ENCODE results near the gene MAP3K5.
"Not testable (repeated sequence)": the region's sequence is repeated elsewhere in the genome, so short reads cannot be mapped to it uniquely, and the experiment has no call there.

The MAP3K5 gene

DNA sequence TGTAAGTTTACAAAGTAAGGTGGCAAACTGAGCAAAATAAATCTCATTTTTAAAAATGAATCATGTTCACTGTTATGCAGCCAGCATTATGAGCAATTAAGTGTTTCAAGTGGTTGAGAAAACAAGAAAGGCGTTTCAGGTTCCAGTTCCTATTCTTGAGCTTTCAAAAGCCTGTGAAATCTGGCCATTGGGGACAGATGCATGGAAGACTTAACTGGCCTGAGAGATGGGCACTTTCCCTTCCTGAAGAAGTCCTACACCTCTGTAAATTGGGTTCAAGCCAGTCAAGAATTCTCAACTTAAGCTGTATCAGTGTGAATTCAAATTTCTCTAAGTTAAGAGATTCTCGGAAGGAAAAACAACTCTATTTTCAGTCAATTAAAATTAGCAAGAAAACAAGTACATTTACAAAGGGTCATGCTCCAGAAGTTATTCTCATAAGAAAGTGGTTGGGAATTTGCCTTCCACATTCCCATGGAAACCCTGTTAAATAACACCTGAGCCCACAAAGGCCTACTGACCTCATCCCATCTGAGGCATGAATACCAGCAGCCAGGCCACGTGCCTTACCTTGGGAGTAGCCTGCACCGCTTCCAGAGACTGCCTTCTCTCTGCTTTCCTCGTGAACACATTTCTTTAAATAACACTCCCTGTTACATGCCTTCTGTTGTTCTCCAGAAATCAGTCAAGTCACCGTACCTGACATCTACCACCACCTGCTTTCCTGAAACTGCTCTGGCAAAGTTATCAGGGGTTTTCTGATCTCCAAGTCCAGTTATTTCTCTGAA lies 19.4 kb downstream of the MAP3K5 start:
- DNase-seq: no peak

DNA sequence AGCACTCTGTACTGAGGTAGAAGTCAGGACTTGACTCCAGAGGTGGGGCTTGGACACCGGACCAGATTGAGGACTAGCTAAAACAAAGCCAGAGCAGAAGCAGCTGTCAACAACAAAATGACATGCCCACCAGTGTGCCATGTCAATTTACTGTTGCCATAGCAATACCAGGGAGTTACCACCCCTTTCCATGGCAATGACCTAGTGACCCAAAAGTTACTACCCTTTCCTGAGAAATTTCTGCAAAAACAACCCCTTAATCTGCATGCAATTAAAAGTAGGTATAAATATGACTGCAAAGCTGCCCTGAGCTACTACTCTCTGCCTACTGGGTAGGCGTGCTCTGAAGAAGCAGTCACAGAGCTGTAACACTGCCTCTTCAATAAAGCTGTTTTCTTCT lies 21.0 kb downstream of the MAP3K5 start:
- DNase-seq: no peak

DNA sequence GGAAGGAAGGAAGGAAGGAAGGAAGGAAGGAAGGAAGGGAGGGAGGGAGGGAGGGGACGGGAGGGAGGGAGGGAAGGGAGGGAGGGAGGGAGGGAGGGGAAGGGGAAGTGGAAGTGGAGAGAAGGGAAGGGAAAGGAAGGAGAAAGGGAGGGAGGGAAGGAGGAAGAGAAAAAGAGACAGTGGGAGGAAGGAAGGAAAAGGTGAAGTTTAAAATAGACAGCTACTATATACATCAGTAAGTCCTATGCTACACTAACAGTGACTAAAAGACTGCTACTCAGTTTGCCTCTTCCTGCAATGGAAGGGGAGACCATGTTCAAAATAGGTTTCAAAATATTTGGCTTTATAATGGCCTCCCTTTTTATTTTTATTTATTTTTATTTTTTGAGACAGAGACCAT lies 22.5 kb downstream of the MAP3K5 start:
- DNase-seq: no peak

DNA sequence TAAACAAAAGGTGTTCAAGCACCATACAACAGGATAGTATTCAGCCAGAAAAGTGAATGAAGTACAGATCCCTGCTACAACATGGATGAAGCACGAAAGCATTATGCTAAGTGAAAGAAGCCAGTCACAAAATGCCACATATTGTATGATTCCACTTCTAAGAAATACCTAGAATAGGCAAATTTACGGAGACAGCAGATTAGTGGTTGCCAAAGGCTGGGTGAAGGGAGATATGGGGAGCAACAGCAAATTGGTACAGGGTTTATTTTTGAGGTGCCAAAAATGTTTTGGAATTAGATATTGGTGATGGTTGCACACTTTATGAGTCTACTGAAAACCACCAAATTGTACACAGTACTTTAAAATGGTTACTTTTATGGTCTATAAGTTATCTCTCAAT lies 23.2 kb downstream of the MAP3K5 start:
- no peak for DNase-seq

DNA sequence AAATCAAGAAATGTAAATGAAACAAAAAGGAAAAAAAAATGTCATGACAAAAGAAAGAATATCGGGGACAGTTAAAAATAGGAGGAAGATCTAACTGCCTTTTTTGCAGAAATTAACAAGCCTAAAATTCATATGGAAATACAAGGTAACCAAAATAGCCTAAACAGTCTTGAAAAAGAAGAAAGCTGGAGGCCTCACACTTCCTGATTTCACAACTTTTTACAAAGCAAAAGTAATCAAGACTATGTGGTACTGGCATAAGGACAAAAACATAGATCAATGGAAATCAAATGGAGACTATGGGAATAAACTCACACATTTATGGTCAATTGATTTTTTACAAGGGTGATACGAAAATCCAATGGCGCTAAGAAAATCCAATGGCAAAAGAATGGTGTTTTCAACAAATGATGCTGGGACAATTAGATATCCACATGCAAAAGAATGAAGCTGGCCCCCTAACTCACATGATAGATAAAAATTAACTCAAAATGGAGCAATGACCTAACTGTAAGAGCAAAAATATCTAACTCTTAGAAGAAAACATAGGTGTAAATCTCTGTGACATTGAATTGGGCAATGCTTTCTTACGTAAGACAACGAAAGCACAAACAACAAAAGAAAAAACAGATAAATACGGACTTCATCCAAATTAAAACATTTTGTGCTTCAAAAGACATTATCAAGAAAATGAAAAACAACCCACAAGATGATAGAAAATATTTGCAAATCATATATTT lies 24.5 kb downstream of the MAP3K5 start:
- no peak for DNase-seq

DNA sequence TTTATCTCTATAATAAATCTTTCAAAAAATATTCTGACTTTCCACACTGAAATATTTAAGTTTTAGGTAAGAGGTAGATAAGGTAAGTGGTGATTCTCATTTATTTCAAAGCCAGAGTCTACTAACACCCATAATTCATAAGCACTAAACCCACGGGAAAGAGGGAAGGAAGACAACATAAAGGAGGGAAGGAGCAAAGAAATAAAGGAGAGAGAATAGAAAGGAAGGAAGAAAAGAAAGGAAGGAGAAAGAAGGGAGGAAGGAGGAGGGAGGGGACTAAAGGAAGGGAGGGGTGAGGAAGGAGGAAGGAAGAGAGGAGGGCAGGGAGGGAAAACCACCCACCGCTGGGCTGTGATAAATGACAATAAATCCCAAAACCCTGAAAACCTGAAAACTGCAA lies 25.2 kb downstream of the MAP3K5 start:
- no peak for DNase-seq

DNA sequence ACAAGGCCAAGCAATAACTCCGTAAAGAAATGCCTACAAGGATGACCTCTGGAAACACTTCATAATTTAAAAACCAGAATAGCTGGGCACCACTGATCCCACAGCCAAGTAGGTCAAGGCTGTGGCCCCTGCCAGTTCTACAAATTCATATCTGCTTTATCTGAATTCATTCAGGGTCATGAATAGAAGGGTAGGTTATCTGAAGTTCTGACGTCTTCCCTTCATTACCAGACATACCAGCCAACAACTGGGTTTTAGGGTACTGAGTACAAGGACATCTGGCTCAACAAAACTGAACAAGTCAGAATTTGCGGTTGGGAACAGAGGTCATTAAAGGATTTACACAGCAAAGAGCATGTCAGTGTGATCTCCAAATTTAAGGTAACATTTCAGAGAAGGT lies 26.0 kb downstream of the MAP3K5 start:
- DNase-seq: no peak

DNA sequence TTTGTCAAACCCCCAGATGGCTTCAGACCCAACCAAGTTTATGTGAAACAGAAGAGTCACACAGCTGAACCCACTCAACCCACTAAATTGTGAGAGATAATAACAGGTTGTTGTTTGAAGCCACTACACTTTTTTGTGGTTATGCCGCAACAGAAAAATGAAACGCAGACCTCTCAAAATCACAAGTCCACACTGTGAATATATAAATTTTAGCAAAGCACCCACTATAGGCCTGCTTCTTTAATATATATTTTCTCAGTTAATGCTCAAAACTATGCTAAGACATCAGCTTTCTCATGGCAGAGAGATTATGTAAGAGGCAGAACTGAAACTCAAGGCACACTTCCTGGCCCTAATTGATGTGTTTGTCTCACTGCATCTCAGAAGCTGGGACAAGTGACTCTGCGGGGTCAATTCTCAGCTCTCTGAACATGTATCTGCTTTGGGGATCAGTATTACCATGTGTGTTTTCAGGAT lies 27.7 kb downstream of the MAP3K5 start:
- no peak for DNase-seq

DNA sequence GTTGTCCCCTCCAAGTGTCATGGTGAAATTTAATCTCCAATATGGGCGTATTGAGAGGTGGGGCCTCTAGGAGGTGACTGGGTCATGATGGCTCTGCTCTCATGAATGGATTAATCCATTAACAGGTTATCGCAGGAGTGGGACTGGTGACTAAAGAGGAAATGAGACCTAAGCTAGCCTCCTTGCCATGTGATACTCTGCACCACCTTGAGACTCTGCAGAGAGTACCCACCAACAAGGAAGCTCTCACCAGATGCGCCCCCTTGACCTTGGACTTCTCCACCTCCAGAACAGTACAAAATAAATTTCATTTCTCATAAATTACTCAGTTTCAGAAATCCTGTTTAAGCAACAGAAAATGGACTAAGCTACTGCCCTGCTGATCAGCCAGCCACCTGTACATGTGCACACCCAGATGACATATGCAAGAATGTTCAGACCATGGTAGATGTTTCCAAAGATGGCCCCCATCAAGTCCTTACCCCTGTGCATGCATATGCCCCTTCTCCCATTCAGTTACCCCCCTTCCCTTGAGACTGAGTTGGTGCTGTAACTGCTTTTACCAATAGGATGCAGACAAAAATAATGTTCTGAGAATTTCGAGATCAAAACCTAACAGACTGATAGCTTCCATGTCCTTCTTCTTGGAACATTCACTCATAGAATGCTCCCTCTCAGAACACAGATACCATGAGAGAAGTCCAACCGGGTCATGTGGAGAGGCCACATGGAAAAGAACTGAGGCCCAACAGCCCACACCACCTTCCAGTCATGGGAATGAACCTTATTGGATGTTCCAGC lies 28.4 kb downstream of the MAP3K5 start:
- DNase-seq: no peak

DNA sequence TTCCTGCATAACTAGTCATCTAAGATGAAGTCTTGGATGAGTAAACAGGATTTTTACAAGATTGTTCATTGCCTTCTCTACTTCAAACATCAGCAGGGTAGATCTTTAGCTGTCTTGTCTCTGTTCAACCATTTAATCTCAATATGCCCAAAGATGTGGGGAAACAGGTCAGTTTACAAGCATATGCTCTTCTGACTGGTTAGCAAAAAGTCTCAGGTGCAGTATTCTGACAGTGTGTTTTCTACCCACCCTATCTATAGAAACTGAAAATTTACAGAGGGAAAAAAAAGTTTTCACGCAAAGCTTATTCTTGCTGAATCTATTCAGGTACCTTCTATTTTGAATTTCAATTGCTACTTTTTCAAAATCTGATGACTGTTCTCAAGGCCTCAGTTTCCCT lies 29.0 kb downstream of the MAP3K5 start:
- DNase-seq: no peak

DNA sequence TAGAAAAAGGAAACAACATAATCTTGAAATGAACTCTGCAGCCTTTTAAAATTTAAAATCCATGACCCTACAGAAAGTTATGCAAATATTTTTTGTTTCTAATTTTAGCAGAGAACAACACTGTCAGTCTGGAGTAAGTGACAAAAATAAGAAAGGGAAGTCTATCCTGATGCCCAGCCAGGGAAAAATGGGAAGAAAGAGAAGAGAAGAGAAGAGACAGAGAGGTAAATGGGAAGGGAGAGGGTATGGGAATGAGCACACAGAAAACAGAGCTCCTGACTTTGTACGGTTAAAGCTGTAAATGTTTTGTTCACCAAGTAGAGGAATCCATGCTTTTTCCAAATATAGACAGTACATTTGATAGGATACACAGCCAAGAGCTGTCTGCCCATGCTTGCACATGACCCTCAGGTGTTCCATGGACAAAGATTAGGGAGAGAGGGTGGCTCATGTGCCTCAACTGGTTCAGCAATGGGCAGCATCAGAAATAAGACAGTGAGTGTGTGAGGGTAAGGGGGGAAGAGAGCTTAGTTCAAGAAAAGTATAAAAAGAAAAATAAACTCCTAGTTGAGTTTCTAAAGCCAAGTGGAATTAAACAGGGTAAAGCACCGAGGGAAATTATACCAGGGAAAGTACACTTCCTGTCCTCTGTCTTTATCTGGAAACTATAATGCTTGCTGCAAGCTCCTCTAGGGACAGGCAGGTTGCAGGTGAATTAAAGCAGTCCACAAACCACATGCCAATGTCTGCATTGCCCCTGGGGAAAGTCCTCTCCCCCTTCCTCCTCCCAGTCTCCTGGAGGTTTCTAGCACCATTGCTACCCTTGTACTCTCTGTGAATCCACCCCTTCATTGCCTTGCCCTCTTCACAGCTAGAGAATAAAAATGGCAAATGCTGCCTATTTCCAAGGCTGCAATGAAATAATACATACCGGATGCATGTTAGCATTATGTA lies 30.0 kb downstream of the MAP3K5 start:
- no peak for DNase-seq

DNA sequence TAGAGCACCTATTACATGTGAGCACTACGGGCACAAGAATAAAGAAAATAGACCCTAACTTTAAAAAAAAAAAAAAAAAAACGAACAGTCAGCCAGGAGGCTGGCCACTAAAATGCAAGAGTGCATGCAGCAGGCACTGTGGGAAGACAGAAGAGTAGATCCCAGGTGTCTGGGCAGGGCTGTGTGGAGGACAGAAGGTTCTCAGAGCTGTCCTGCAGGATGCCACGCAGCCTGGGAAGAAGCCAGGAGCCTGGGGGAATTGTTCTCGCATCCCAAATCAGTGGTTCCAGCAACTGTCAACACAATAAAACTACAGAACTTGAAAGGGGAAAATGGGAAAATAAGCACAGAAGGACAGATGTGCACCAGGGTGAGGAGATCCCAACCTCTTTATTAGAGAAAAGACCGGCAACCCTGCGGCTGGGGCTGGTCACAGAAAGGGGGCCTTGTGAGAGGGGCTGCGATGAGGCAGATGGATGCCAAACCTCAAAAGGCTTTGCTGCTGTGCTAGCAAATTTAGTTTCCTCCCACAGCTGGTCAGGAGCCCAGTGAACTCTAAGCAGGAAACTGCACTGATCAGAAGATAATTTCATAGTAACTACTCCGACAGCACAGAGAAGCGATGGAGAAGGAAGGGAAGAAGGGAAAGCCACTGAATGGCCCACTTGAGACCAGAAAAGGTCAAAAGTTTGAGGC lies 30.9 kb downstream of the MAP3K5 start:
- DNase-seq: no peak

DNA sequence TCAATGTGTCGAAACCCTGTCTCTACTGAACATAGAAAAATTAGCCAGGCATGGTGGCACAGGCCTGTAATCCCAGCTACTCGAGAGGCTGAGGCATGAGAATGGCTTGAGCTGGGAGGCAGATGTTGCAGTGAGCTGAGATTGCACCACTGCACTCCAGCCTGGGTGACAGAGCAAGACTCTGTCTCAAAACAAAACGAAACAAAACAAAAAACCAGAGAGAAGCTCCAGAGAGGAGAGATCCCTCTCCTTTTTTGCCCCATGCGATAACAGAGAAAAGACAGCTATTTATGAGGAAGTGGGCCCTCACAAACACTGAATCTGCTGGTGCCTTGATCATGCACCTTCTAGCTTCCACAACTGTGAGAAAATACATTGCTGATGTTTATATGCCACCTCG lies 31.5 kb downstream of the MAP3K5 start:
- not testable (repeated sequence) for DNase-seq

DNA sequence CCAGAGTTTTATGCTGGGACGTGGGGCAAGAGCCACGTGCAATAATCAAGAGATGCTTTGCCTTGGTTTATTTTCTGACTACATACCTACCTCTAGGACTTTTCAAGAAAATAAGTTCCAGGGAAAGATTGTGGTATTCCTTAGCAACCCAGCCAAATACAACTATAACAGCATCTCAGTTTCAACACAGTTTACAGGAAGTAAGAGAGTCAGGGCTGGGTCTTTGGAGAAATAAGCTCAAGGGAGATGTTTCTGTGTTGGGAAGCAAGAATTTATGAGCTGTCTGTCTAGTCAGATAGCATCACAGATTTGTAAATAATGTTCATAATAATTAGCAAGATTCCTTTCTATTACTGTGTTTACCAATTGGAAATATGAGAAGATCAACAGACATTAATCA lies 35.1 kb downstream of the MAP3K5 start:
- DNase-seq: peak in 1 of 2 experiments; percentile 9

DNA sequence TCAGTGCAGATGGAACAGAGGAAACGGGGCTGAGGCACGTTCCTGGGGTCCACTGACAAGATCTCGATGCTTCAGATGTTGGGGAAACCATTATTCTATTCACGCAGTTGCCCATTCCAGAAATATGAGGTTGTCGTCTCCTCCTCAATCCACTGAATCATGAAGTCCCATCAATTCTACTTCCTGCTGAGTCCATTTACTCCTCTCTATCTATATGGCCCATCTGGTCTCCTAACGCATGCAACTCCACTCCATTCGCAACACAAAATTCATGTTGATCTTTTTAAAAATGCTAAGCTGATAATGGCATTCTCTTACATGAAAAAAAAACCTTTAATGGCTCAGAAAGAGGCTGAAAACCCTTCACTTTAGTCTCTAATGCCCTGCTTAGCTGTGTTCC lies 37.5 kb downstream of the MAP3K5 start:
- no peak for DNase-seq

DNA sequence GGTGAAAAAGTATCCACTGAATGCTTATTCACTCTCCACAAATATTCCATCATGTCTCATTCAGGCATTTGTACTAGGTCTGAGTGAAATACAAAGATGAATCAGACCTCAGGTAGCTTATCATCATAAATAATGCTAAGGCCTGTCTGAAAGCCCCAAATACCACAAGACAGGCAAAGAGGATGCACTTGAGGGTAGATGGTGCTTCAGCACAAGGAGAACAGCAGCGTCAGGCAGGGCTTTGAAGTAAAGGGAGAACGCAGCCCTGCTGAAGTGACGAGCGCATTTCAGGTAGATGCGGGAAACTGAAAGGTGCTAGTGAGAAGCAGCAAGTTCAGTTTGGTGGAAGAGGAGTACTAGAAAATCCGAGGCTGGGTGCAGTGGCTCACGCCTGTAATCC lies 38.7 kb downstream of the MAP3K5 start:
- DNase-seq: no peak

DNA sequence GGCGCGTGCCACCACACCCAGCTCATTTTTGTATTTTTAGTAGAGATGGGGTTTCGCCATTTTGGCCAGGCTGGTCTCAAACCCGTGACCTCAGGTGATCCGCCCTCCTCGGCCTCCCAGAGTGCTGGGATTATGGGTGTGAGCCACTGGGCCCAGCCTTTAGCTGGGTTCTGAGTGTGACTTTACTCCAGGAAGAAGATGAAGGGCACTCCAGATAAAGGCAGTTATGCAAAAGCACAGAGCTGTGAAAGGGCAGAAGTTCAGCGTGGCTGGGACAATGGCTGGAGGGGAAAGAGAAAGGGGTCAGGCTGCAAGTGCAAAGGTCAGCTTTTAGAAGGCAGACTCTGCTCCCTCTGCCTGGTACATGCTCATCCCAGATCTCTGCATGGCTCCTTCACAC lies 39.7 kb downstream of the MAP3K5 start:
- no peak for DNase-seq

DNA sequence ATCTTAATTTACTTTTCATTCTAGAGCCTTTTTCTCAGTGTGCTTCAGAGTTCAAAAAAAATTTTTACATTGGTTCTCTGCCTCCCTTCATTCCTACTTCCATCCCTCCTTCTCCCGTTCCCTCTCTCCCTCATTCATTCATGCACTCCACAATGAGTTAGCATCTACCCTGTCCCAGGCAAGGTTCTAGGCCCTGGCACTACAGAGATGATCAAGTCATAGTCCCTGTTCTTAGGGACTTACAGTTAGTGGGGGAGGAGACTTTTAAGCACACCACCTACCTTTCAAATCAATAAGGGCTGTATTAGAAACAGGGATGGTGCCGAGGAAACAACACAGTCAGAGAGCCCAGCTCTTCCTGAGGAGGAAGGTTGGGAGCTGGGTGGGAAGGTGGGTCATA lies 40.3 kb downstream of the MAP3K5 start:
- no peak for DNase-seq

DNA sequence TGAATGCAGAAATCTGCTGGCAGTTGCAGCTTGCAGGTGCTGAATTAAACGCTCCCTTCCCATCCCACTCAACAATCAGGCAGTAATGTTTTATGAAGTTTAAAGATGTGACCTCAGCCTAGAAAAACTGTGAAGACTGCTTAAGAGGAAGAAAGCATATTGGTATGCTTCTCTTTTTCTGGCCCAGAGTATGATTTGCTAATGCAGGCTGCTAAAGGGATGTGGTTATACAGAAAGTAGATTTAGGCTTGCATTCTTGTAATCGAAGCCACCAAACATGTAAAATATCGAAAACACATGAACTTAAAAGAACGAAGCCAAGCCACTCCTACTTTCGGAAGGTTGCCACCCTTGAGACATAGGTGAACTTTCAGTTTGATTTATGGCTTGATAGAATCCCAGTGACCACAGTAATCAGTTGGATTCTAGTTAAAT lies 40.7 kb downstream of the MAP3K5 start:
- no peak for DNase-seq

DNA sequence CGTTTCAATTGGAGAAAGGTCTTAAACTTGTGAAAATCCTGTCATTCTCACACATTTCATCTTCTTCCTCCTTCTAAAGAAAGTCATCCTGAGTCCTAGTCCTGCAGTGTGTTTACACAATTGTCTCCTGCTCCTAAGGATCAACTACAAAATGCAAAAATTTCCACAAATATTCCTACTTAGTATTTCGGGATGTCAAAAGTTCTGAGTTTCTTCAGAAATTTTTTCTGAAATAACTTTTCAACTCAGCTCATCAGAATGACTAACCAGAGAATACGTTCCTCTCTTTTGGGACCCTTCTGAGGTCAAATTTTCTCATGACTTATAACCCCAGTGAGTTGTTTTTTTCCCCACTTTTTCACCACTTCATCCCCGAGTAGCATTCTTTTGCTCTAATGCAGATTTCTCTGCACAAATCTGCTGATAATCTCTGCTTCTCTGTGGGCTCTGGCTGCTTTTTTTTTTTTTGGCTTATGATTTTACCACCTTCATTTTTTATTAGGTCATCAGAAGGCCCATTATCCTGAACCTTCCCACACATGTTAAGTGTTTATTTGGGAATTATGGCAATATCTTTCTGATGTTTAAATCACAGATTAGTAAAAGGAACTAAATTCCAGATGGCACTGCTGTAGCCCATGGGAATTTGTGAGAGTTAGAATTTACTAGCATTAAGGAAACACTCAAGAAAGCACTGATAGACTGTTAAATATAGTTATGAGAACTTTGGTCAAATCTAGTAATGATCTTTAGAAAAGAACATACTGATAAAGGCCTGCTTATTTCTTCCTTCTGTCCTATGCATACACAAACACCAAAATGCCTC lies 41.4 kb downstream of the MAP3K5 start:
- no peak for DNase-seq
